NCI-H1694 (cell line): ENCODE results near the gene HMGCS2.

Experiments
- DNase-seq: peaks from one replicate; lab custom pipeline; 2025; lab: John Stamatoyannopoulos, UW

Gene HMGCS2

GRCh38 chr1:119768778-119769177 lies at the start of gene HMGCS2:
Gene HMGCS2, minus strand, starts transcription at chr1:119768905. Its CDS starts 61 bp downstream, at chr1:119768844.
- DNase-seq = no peak

- DNase-seq = no peak
Observed at GRCh38 chr1:119818181-119818580, 49.5 kb upstream of the HMGCS2 start.

GRCh38 chr1:119816407-119816806 lies 47.7 kb upstream of the HMGCS2 start:
- no peak for DNase-seq

DNA sequence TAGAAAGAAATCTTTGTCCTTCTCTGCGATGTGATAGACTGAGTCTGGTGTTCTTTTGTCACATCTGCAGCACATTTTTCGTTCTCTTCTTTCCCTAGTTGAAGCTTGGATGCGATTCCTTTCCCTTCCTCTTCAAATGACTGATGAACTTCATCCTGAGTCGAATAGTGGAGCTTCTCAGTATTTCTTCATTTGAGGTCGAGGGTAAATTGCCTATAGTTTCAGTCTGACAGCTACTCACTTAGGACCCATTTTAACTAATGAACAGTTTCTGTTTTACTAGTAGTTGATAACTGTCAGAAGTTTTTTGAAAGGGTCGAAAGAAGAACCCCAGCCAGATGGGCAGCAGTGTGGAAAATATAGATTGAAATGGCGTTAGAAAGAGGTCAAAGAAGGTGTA lies 47.2 kb upstream of the HMGCS2 start:
- DNase-seq = no peak

DNA sequence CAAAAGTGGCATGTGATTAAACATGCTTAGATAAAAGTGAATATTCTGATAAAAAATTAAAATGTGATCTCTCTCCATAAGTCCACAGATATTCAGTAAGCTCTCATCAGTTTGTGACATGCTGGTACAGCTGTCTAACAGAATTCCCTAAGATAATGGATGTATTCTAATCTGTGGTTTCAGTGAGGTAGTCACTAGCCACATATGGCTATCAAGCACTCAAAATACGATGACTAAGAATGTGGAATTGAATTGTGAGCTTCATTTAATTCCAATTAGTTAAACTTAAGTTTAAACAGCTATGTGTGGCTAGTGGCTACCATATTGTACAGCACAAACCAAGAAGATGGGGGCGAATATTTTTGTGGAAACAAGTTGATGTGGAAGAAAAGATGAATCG lies 46.7 kb upstream of the HMGCS2 start:
- DNase-seq = no peak

DNA sequence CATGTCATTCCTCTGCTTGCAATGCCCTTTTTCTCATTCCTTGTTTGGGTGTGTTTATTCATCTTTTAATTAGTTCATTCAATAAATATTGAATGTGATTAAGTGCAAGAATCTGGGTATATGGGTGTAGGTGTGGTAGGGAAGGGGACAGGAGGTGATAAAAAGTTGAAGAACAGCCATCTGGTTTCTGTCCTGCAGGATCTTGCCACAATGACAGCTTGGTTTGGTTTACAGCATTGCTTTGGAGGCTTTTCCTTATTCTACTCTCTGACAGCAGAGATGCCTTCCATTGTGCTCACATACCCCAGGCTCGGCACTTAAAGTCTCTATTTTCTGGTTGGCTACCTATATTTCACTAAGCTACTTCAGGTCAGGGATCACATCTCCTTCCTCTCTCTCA lies 45.6 kb upstream of the HMGCS2 start:
- no peak for DNase-seq

DNA sequence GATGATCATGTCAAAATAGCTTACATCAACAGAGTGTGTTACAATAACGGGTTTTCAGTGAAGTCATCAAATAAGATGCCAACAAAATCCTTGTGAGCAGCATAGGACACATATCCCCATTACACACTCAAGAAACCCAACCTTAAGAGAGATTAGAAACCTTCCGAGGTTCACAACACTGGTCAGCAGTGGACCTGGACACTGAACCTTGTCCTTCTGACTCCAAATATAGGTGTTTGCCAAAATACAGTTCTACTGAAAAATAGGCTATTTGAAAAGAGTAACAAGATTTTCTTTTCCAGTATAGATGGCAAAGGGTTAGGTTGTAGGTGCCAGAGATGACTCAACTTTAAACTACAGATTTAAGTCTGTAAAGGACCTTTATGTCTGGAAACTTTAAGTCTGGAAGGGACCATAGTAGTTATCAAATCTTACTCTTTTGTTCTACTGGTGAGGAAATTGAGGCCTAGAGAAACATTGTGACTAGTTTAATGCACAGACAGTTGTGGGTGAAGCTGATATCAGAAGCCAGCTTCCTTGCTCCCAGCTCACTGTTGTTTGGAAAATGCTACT lies 43.4 kb upstream of the HMGCS2 start:
- DNase-seq = no peak

- no peak for DNase-seq
Observed at GRCh38 chr1:119811387-119811786, 42.7 kb upstream of the HMGCS2 start, which contains the start of gene REG4. Gene REG4, minus strand, starts transcription at chr1:119811460. Its CDS starts 2,691 bp downstream, at chr1:119808769.

GRCh38 chr1:119808972-119809550 lies 40.4 kb upstream of the HMGCS2 start:
- DNase-seq = peak; percentile 48

GRCh38 chr1:119808491-119808890 lies 39.8 kb upstream of the HMGCS2 start:
- no peak for DNase-seq

- DNase-seq = no peak
Observed at GRCh38 chr1:119806489-119806888, 37.8 kb upstream of the HMGCS2 start.

DNA sequence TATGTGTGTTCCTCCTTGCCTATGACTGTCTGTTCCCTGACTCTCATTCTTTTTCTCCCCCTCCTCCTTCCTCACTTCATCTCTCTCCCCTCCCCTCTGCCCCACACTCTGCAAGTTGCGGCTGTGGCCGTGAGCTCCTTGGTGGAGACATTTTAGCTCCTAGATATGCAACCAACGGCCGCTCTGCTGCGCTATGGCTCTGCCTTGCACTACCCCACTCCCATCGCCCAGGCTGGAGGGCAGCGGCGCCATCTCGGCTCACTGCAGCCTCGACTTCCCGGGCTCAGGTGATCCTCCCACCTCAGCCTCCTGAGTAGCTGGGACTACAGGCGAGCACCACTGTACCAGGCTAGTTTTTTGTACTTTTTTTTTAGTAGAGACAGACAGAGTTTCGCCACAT lies 37.0 kb upstream of the HMGCS2 start:
- no peak for DNase-seq

DNA sequence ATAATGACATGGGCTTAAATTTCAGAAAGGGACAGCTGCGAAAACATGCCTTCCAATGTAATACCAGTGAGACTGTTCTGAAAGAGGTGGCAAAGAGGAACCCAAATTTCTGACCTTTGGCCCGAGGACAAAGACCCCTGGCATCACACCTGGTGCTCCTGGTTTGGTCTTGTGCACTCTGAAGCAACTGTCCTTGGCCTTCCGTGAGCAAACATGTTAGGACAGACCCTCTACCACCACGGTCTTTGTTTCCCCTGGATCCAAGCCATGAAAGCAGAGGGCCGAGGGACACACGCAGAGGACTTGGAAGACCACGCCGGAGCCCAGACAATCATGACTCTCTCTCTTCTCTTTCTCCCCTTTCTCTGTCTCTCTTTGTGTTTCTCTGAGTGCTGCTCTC lies 36.5 kb upstream of the HMGCS2 start:
- DNase-seq = no peak

- DNase-seq = no peak
Observed at GRCh38 chr1:119799599-119800177, 31.0 kb upstream of the HMGCS2 start.

DNA sequence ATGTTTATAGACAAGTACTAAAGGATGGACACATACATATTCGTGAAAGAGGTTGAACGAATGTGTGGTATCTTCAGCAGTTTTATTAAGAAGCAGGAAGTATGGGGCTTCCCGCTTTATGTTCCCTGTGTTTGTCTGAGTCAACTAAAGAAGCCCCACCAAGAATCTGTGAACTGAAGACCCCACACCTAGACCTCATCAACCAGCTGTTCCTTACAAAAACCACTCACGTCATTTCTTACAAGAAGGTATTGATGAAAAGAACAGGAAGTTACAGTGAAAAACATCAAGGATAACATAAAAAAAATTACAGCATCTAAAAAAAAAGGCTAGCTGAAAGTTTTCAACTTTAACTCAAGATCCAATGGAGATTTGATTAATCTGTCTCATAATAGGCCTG lies 30.3 kb upstream of the HMGCS2 start:
- DNase-seq = no peak

GRCh38 chr1:119797606-119798005 lies 28.9 kb upstream of the HMGCS2 start:
- no peak for DNase-seq

DNA sequence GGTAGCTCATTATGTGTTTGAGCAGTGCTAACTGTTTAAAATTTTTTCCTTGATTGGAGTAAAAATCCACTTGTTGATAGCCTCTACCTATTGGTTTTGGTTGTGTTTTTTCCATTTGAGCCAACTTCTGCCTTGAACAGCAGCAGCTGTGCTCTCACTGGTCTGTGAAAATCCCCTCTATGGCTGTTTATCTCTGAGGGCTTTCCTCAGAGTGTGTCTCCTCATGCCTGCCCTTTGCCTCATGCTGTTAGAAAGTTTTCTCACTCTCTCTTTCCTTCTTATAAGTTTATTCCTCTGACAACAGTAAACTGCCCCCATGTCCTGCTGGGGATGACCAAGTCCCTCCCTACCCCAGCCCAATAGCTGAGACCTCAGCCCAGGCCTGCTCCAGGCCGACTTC lies 28.5 kb upstream of the HMGCS2 start:
- no peak for DNase-seq

DNA sequence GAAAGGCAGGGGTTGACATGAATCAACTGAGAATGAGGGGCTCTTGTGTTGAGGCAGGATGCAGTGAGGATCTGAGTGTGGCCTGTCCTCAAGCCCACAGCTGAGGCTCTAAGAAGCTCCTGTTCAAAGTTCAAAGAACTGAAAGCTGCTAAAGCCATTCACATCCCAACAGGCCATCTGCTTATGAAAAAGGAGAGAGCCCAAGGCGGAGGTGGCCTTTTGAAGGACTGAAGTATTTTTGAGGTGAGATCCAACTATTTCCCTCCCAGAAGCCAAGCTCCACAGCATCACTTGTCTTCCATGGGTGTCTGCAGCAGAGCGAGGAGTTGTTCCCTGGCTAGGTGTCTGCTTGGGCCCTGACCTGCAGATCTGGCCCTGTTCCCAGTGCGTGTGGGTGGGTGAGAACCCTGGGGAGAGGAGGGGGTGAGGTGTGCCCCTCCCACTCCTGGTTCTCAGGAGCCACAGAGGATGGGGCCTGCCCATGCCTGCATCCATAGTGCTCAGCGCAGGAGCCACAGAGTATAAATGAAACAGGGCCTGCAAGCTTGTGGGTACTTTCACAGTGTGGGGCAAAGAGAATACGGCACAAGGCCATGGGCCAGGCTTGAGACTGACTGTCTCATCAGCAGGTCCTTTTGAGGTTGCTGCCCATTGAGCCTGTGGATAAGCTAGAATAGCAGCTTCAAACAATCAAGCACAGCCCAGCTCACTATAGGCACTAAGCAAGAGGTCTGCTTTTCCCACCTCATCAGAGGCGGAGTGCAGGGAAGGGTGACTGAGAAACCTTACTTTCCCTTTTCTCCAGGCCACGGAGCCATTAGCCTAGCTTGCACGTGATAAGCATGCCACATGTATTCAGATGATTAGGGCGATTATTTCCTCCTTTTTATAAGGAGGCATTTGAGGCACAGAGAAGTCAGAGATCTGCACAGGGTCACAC lies 26.8 kb upstream of the HMGCS2 start:
- no peak for DNase-seq

- DNase-seq = no peak
Observed at GRCh38 chr1:119794876-119795240, 26.2 kb upstream of the HMGCS2 start.

- DNase-seq = no peak
Observed at GRCh38 chr1:119794230-119794875, 25.6 kb upstream of the HMGCS2 start.

DNA sequence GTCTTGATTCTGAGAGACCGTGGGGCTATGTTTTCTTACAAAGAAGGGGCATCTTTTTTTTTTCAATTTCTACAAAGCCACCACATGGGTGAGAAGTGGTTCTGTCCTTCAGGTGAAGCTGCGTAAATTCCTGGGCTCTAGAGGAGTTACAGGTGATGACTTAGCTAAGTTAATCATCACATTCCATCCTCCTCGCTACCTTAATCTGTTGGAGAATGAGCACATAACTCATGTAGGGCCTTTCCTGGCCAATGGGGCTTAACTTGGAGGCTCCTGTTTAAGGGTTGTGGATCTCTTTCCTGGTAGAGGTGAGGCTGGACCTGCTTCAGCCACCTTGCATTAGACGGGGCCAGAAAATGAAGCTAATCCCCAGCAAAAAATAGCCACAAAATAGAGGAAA lies 22.7 kb upstream of the HMGCS2 start:
- DNase-seq = no peak
